Heart right ventricle (tissue), 16 donors: ENCODE results near the gene PDSS1. TPM values are rescaled to one million over a fixed set of nuclear protein-coding genes. Genes with fewer than 3 reads are reported as not detected.
"Not testable (repeated sequence)": the region's sequence is repeated elsewhere in the genome, so short reads cannot be mapped to it uniquely, and the experiment has no call there.

Source experiments
- ATAC-seq, 8 donors: fragments of 200-7000 bp; cut with Tn5 transposase; one replicate each; pipeline ENCODE4 v1.9.1; 2020; ENCODE audit warnings: mild to moderate bottlenecking in 8 of 8, moderate library complexity in 8 of 8, moderate number of reproducible peaks in 1 of 8
- DNase-seq, 2 donors: peaks; one replicate each; pipeline ENCODE4 v3.0.0-alpha.2; 2020
- H3K27ac ChIP-seq, 10 donors: fragments of 200-600 bp; sonication (generic) in 2 of 10; one replicate each; pipeline versions ENCODE4 v1.5.0 to v1.8.0; 2020 to 2022; ENCODE audit warnings: mild to moderate bottlenecking in 3 of 10
- H3K27me3 ChIP-seq, 7 donors: fragments of 200-600 bp; one replicate each; pipeline ENCODE4 v1.8.0; 2021 to 2022; ENCODE audit warnings: mild to moderate bottlenecking in 2 of 7
- H3K36me3 ChIP-seq, 9 donors: fragments of 200-600 bp; sonication (generic) in 1 of 9; one replicate each; pipeline versions ENCODE4 v1.5.0 to v1.8.0; 2020 to 2022; ENCODE audit warnings: mild to moderate bottlenecking in 2 of 9
- H3K4me1 ChIP-seq, 9 donors: fragments of 200-600 bp; sonication (generic) in 1 of 9; one replicate each; pipeline versions ENCODE4 v1.5.0 to v1.8.0; 2020 to 2022; ENCODE audit warnings: mild to moderate bottlenecking in 4 of 9
- H3K4me3 ChIP-seq, 10 donors: fragments of 200-600 bp; sonication (generic) in 2 of 10; one replicate each; pipeline versions ENCODE4 v1.5.0 to v1.8.0; 2020 to 2022; ENCODE audit warnings: mild to moderate bottlenecking in 7 of 10, moderate library complexity in 2 of 10
- H3K9me3 ChIP-seq, 11 donors: fragments of 200-600 bp in 10 of 11; sonication (generic) in 2 of 11; one replicate each; pipeline versions ENCODE4 v1.5.0 to v1.8.0; 2013 to 2022; ENCODE audit warnings: mild to moderate bottlenecking in 2 of 11, control low read depth in 1 of 11, moderate library complexity in 1 of 11
- CTCF ChIP-seq, 9 donors: fragments of 200-600 bp; sonication (generic) in 2 of 9; IDR thresholded peaks; one replicate each; pipeline versions ENCODE4 v1.5.0 to v1.8.0; 2021 to 2022; ENCODE audit warnings: antibody characterized with exemption in 9 of 9, mild to moderate bottlenecking in 5 of 9, moderate library complexity in 1 of 9
- WGBS, 2 donors: extraction: QIAGEN DNeasy Blood & Tissue Kit; methylation state at CpG; one replicate each; pipeline ENCODE4 v1.1.7; 2013; ENCODE audit warnings: inconsistent platforms in 1 of 2; 5-methylcytosine and 5-hydroxymethylcytosine counted together
- intact Hi-C, 10 donors: fragments of 100-400 bp; cut with DNase I; formaldehyde crosslinking; loops; one replicate each; pipeline versions ENCODE4 v1.11.1 to v1.14.2; 2022
- polyA plus RNA-seq, 2 donors: library from polyadenylated mRNA; stranded (reverse); fragments of 200-250 nt; gene quantifications; one replicate each; pipeline ENCODE4 v1.2.3, GENCODE V29; 2013
- total RNA-seq, 10 donors: library from RNA; stranded (reverse); fragmentation: NEBNext Ultra II Directional in 3 of 10; extraction: Animal tissue kit (Norgen Biotek cat#: 25700) in 3 of 10; gene quantifications; one replicate each; pipeline versions ENCODE4 v1.2.1 to v1.2.4, GENCODE V29; 2021 to 2023
- donor health status: Arrhythmogenic right ventricular cardiomyopathy.
- donor health status: ischemic (EF 13 %, LVEDD 7.1; RV severe dilation, severe dysfunction).
- donor health status: healthy with polysubstance abuse.
- donor health status: DM: no; HTN: yes; CAD: no.
- donor health status: DM: no; HTN: no; CAD: no.
- donor health status: ischemic (EF 25% LVEDD 6.9; RV normal size, moderate dysfunction).
- donor health status: ischemic (EF 25% LVEDD 5.7; RV mildly dilated, moderate dysfunction).
- donor health status: healthy.
- donor health status: DM: yes; HTN: yes; CAD: no.
- donor health status: Ischemic cardiomyopathy.
- donor health status: ischemic (EF 35%, LVEDD 5.7; RV mildly dilated, moderate dysfunction).
- donor health status: nonischemic (EF 11% LVEDD 7.7; RV severe dilation, severe dysfunction).
- donor health status: DM: yes; HTN: yes; CAD: no.
- donor health status: PGD.
- donor health status: ischemic (EF 29% LVEDD 5.4; RV normal size, mild dysfunction).
- donor health status: nonischemic (EF 23%, LVEDD 6.1; RV moderate dilation, normal function).

The PDSS1 gene
- total and polyA plus RNA-seq, 12 donors = 3.7 to 10.5 (median 5.9) TPM

GRCh38 chr10:26685441-26685840 is 12.1 kb upstream of the PDSS1 start:
- ATAC-seq = no peak

GRCh38 chr10:26689399-26689798 is 8.1 kb upstream of the PDSS1 start:
- WGBS, 2 donors = 90 to 97% methylated on average over 4 of the region's 4 CpGs
- no peak overlapping the region for H3K4me3 ChIP-seq
- H3K36me3 ChIP-seq = no peaks in the 10 kb centered on the region
- ATAC-seq (no peak), DNase-seq (no peak)
- no peak overlapping the region for H3K27ac ChIP-seq
- H3K27me3 ChIP-seq = peaks cover 0 to 45% (median 18%) of the 10 kb centered on the region in 7 donors
- peaks cover 0 to 20% (median 0%) of the 10 kb centered on the region in 9 donors for H3K4me1 ChIP-seq
- no peaks in the 10 kb centered on the region for H3K9me3 ChIP-seq
- no peak for TF ChIP-seq CTCF (IDR thresholded peaks at IDR 0.05)
- intact Hi-C loops = loop anchor here in 3 of 10 donors (5.0 to 10.0 kb wide), 2 partner anchors 193 to 195 kb away; no protein-coding TSS in a partner anchor

More at GRCh38 chr10:26685441-26685840, 12.1 kb upstream of the PDSS1 start:
- no peak overlapping the region for H3K27ac ChIP-seq
- H3K36me3 ChIP-seq = no peaks in the 10 kb centered on the region
- H3K4me3 ChIP-seq = no peak overlapping the region
- intact Hi-C loops = loop anchor here in 3 of 10 donors (5.0 to 10.0 kb wide), 2 partner anchors 197 to 199 kb away; no protein-coding TSS in a partner anchor
- H3K9me3 ChIP-seq = no peaks in the 10 kb centered on the region
- H3K27me3 ChIP-seq = peaks cover 0 to 35% (median 3%) of the 10 kb centered on the region in 7 donors
- no peak for TF ChIP-seq CTCF (IDR thresholded peaks at IDR 0.05)
- WGBS, 2 donors = 87 to 90% methylated on average over 3 of the region's 3 CpGs
- DNase-seq = no peak
- peaks cover 0 to 10% (median 0%) of the 10 kb centered on the region in 9 donors for H3K4me1 ChIP-seq

GRCh38 chr10:26690731-26691475 is 6.6 kb upstream of the PDSS1 start:
- Histone ChIP-seq H3K4me3 (no peak overlapping the region), H3K36me3 (no peaks in the 10 kb centered on the region), H3K9me3 (no peaks in the 10 kb centered on the region), H3K27me3 (peaks cover 0 to 35% (median 18%) of the 10 kb centered on the region in 7 donors), H3K27ac (no peak overlapping the region), H3K4me1 (peaks cover 0 to 14% (median 0%) of the 10 kb centered on the region in 9 donors)
- WGBS, 2 donors = 62 to 63% methylated on average over 6 of the region's 6 CpGs
- DNase-seq (no peak), ATAC-seq (no peak)
- intact Hi-C loops = loop anchor here in 1 of 10 donors (10.0 kb wide), 1 partner anchor 174 kb away; the partner anchor contains the start of gene ABI1
- TF ChIP-seq CTCF (IDR thresholded peaks at IDR 0.05) = no peak

GRCh38 chr10:26694536-26694935 is 3.0 kb upstream of the PDSS1 start:
- H3K27ac ChIP-seq, ATAC-seq, H3K9me3 ChIP-seq, H3K4me3 ChIP-seq, H3K36me3 ChIP-seq, DNase-seq: not testable (repeated sequence)
- intact Hi-C loops = loop anchor here in 1 of 10 donors (10.0 kb wide), 1 partner anchor 170 kb away; the partner anchor contains the start of gene ABI1
- peaks cover 0 to 25% (median 11%) of the 10 kb centered on the region in 7 donors for H3K27me3 ChIP-seq
- 63 to 66% methylated on average over 4 of the region's 4 CpGs for WGBS, 2 donors
- H3K4me1 ChIP-seq = peaks cover 0 to 33% (median 16%) of the 10 kb centered on the region in 9 donors
